Tibial artery (tissue), 4 donors: ENCODE results near the gene HMCN2.

Source experiments
- DNase-seq, 2 donors: peaks; one replicate each; pipeline ENCODE4 v3.0.0-alpha.2; 2019
- H3K27ac ChIP-seq, 2 donors: fragments of 200-600 bp; sonication (generic) in 1 of 2; 1 replicate in 1 of 2; 2 replicates in 1 of 2; pipeline ENCODE4 v1.5.1; 2018 to 2019; ENCODE audit warnings: mild to moderate bottlenecking in 1 of 2
- H3K27me3 ChIP-seq, 2 donors: fragments of 200-600 bp; sonication (generic) in 1 of 2; one replicate each; pipeline versions ENCODE4 v1.5.1 to v1.6.0; 2016 to 2019
- H3K36me3 ChIP-seq, 3 donors: fragments of 200-600 bp; sonication (generic) in 2 of 3; one replicate each; pipeline ENCODE4 v1.5.1; 2016 to 2019; ENCODE audit warnings: mild to moderate bottlenecking in 2 of 3
- H3K4me1 ChIP-seq, 4 donors: fragments of 200-600 bp; sonication (generic) in 2 of 4; 1 replicate in 3 of 4; 2 replicates in 1 of 4; pipeline ENCODE4 v1.5.1; 2016 to 2019
- H3K4me3 ChIP-seq, 2 donors: fragments of 200-600 bp; sonication (generic) in 1 of 2; 1 replicate in 1 of 2; 2 replicates in 1 of 2; pipeline ENCODE4 v1.5.1; 2018 to 2019; ENCODE audit warnings: mild to moderate bottlenecking in 2 of 2
- H3K9me3 ChIP-seq, 3 donors: fragments of 200-600 bp; sonication (generic) in 1 of 3; one replicate each; pipeline ENCODE4 v1.5.1; 2016 to 2019
- intact Hi-C: fragments of 100-400 bp; cut with DNase I; formaldehyde crosslinking; loops from one replicate; pipeline ENCODE4 v1.15.0; 2023; ENCODE audit warnings: low total_unique reads
- TF ChIP-seq, protein P1 (sequence below), 2 experiments: fragments of 200-600 bp in 1 of 2; fragments of 450-650 bp in 1 of 2; IDR thresholded peaks; one replicate each; pipeline ENCODE4 v1.5.1; 2017 to 2019; ENCODE audit warnings: antibody characterized with exemption in 2 of 2, mild to moderate bottlenecking in 1 of 2, moderate library complexity in 1 of 2

The HMCN2 gene

DNA sequence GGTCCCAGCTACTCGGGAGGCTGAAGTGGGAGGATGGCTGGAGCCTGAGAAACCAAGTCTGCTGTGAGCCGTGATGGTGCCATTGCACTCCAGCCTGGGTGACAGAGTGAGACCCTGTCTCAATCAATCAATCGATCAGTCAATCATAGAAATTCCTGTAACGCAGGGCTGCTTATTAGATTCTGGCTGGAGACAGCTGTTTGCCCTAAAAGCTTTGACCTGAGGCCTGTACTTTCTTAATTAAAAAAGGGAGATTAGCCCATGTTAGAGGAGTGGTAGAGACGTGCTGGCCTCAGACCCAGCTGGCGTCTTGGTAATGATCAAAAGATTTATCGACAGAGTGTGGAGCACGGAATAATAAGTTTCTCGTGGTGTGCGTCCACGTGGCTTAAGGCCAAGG lies 40.5 kb upstream of the HMCN2 start:
- no peaks in the 10 kb centered on the region for H3K27me3 ChIP-seq
- no peak overlapping the region for H3K4me3 ChIP-seq
- peaks cover 0 to 8% (median 5%) of the 10 kb centered on the region in 3 donors for H3K9me3 ChIP-seq
- H3K36me3 ChIP-seq = peaks cover 40 to 72% (median 47%) of the 10 kb centered on the region in 3 donors
- intact Hi-C loops = no loop called here
- peaks cover 0 to 9% (median 2%) of the 10 kb centered on the region in 4 donors for H3K4me1 ChIP-seq
- no peak overlapping the region for H3K27ac ChIP-seq
- DNase-seq = no peak
- TF ChIP-seq, protein P1, sequence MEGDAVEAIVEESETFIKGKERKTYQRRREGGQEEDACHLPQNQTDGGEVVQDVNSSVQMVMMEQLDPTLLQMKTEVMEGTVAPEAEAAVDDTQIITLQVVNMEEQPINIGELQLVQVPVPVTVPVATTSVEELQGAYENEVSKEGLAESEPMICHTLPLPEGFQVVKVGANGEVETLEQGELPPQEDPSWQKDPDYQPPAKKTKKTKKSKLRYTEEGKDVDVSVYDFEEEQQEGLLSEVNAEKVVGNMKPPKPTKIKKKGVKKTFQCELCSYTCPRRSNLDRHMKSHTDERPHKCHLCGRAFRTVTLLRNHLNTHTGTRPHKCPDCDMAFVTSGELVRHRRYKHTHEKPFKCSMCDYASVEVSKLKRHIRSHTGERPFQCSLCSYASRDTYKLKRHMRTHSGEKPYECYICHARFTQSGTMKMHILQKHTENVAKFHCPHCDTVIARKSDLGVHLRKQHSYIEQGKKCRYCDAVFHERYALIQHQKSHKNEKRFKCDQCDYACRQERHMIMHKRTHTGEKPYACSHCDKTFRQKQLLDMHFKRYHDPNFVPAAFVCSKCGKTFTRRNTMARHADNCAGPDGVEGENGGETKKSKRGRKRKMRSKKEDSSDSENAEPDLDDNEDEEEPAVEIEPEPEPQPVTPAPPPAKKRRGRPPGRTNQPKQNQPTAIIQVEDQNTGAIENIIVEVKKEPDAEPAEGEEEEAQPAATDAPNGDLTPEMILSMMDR (IDR thresholded peaks at IDR 0.05) = no peak

DNA sequence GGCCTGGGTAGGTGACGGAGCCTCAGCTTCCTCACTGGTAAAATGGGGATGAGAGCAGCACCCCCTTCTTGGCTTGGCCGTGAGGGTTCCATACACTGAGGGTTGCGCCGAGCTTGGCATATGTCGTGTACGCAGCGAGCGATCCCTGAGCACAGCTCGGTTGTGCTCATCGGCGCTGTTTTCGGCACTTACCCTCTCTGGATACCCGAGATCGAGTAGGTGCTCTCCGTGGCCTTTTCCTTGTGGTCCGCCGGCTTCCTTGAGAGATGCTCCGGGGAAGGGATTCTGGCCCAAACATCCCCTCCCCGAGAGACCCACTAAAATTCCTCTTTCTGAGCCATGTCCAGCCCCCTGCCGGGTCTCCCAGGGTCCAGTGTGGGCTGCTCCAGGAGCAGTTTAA lies 40.0 kb upstream of the HMCN2 start:
- H3K36me3 ChIP-seq = peaks cover 40 to 77% (median 48%) of the 10 kb centered on the region in 3 donors
- DNase-seq = no peak

DNA sequence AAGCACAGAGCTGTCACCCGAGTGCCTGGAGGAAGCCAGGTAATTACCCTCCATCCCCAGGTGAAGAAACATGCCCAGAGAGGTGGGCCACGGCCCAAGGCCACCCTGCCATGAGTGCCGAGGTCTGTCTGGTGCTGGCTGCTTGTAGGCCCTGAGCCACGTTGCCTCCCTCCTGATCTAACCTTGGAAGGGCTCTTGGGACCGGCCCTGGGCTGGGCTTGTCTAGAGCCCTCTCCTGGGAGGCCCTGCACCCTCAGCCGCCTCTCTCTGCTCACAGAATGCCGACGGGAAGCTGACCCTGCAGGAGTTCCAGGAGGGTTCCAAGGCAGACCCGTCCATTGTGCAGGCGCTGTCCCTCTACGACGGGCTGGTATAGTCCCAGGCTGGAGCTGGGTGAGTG lies 39.4 kb upstream of the HMCN2 start:
- no peaks in the 10 kb centered on the region for H3K27me3 ChIP-seq
- TF ChIP-seq, protein P1 (IDR thresholded peaks at IDR 0.05) = no peak
- peaks cover 0 to 8% (median 5%) of the 10 kb centered on the region in 3 donors for H3K9me3 ChIP-seq
- peaks cover 40 to 77% (median 48%) of the 10 kb centered on the region in 3 donors for H3K36me3 ChIP-seq
- intact Hi-C loops = no loop called here
- DNase-seq = no peak
- H3K4me3 ChIP-seq = no peak overlapping the region
- no peaks in the 10 kb centered on the region for H3K4me1 ChIP-seq
- H3K27ac ChIP-seq = no peak overlapping the region

More for the DNA sequence above, 40.0 kb upstream of the HMCN2 start:
- no peak overlapping the region for H3K4me3 ChIP-seq
- TF ChIP-seq, protein P1 (IDR thresholded peaks at IDR 0.05) = no peak
- peaks cover 0 to 4% (median 0%) of the 10 kb centered on the region in 4 donors for H3K4me1 ChIP-seq
- intact Hi-C loops = no loop called here
- peaks cover 0 to 8% (median 5%) of the 10 kb centered on the region in 3 donors for H3K9me3 ChIP-seq
- no peaks in the 10 kb centered on the region for H3K27me3 ChIP-seq
- no peak overlapping the region for H3K27ac ChIP-seq

DNA sequence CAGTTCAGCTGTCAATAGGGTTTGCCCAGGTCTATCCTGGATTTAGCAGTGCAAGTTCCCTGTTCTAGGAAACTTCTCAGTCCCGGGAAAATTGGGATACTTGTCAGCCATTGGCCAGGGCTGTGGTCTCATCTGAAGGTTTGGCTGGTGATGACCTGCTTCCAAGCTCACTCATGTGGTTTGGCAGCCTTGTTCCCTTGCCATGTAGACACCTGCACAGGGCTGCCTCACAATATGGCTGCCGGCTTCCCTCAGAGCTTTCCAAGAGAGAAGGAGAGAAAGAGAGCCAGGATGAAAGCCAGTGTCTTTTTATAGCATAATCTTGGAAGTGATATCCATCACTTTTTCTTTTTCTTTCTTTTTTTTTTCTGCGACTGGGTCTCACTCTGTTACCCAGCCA lies 37.7 kb upstream of the HMCN2 start:
- Histone ChIP-seq H3K27ac (no peak overlapping the region), H3K9me3 (peaks cover 0 to 8% (median 5%) of the 10 kb centered on the region in 3 donors), H3K36me3 (peaks cover 33 to 84% (median 52%) of the 10 kb centered on the region in 3 donors), H3K4me1 (no peaks in the 10 kb centered on the region), H3K4me3 (no peak overlapping the region), H3K27me3 (no peaks in the 10 kb centered on the region)
- TF ChIP-seq, protein P1 (IDR thresholded peaks at IDR 0.05) = no peak
- DNase-seq = no peak
- intact Hi-C loops = no loop called here

DNA sequence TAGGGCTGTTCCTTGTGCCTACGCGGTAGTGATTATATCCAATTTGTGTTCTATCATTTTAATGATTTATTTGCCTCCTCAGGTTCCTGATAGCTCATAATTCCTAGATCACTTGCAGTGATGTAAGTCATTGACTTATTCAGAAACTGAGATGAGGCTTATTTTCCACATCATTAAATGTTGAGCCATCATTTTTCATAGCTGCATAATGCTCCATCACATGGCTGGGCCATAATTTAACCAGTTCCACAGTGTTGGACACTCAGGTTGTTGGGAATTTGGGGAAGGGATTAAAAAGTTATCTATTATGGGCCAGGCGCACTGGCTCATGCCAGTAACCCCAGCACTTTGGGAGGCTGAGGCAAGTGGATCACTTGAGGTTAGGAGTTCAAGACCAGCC lies 35.8 kb upstream of the HMCN2 start:
- no peak overlapping the region for H3K27ac ChIP-seq
- DNase-seq = no peak
- no peaks in the 10 kb centered on the region for H3K4me1 ChIP-seq
- peaks cover 38 to 86% (median 59%) of the 10 kb centered on the region in 3 donors for H3K36me3 ChIP-seq
- no peak overlapping the region for H3K4me3 ChIP-seq
- no peaks in the 10 kb centered on the region for H3K27me3 ChIP-seq
- H3K9me3 ChIP-seq = peaks cover 0 to 8% (median 5%) of the 10 kb centered on the region in 3 donors
- intact Hi-C loops = loop anchor here (5.0 kb wide), 1 partner anchor 72 kb away; no protein-coding TSS in a partner anchor
- TF ChIP-seq, protein P1 (IDR thresholded peaks at IDR 0.05) = no peak
